Measurements from ENCODE around the gene COL5A1. TPM values are rescaled to one million over a fixed set of nuclear protein-coding genes. Genes with fewer than 3 reads are reported as not detected.

The COL5A1 gene
- total RNA-seq, 4 donors from 2014 or later, result 8.4 to 14.7 (median 11.3) TPM

- TF ChIP-seq, protein P1, sequence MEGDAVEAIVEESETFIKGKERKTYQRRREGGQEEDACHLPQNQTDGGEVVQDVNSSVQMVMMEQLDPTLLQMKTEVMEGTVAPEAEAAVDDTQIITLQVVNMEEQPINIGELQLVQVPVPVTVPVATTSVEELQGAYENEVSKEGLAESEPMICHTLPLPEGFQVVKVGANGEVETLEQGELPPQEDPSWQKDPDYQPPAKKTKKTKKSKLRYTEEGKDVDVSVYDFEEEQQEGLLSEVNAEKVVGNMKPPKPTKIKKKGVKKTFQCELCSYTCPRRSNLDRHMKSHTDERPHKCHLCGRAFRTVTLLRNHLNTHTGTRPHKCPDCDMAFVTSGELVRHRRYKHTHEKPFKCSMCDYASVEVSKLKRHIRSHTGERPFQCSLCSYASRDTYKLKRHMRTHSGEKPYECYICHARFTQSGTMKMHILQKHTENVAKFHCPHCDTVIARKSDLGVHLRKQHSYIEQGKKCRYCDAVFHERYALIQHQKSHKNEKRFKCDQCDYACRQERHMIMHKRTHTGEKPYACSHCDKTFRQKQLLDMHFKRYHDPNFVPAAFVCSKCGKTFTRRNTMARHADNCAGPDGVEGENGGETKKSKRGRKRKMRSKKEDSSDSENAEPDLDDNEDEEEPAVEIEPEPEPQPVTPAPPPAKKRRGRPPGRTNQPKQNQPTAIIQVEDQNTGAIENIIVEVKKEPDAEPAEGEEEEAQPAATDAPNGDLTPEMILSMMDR (IDR thresholded peaks at IDR 0.05), result no peak
- no peak for TF ChIP-seq POLR2A (IDR thresholded peaks at IDR 0.05)
- no peak for DNase-seq (ENCODE audit: low spot score in 2 of 2)
- WGBS, 2 donors, result 83 to 90% methylated on average over 8 of the region's 8 CpGs
- no peak overlapping the region for H3K4me3 ChIP-seq (ENCODE audit: low read depth, poor library complexity, severe bottlenecking)
- intact Hi-C loops (cut with DNase I; ENCODE audit: low total_unique reads), result no loop called here
Observed at GRCh38 chr9:134696433-134696832, 54.8 kb downstream of the COL5A1 start.

GRCh38 chr9:134698111-134698510 is 56.5 kb downstream of the COL5A1 start:
- intact Hi-C loops (cut with DNase I; ENCODE audit: low total_unique reads), result no loop called here
- no peak overlapping the region for H3K4me3 ChIP-seq (ENCODE audit: low read depth, poor library complexity, severe bottlenecking)
- DNase-seq (ENCODE audit: low spot score in 2 of 2), result no peak
- 65 to 76% methylated on average over 5 of the region's 5 CpGs for WGBS, 2 donors
- TF ChIP-seq, protein P1 (IDR thresholded peaks at IDR 0.05), result no peak
- no peak for TF ChIP-seq POLR2A (IDR thresholded peaks at IDR 0.05)

DNA sequence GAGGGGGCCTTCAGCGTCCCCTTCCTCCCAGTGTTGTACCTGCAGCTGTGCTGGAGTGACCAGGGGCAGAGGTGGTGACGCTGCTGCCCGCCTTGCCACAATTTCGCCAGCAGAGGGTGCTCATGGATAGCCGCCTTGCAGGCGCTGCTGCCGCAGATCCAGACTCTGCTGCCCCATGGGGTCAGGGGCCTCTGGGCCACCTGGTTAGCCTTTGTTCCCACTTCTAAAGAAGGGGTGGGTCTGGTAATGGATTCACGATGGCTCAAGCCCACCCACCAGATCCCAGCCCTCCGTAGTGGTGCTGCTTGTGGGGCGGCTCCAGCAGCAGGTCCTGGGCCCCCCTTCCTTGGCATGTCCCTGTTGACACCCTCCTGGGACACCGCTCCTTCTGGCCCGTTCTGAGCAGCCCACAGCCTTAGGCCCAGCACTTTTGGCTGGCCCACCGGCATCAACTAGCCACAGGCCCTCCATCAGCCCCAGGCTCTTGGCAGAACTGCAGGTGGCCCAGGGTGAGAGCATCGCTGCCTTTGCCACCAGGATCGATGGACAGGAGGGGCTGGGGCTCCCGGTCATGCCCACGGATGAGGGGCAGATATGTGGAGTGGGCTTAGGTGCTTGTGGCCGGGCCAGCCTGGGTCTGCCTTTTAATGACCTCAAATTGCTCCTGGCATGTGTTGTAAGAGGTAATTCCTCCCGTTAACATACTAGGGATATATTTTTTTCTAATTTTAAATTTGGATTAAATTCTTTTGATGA is 57.2 kb downstream of the COL5A1 start:
- DNase-seq (ENCODE audit: low spot score in 2 of 2), result no peak
- 53 to 66% methylated on average over 12 to 13 of the region's 19 CpGs for WGBS, 2 donors
- no peak for TF ChIP-seq POLR2A (IDR thresholded peaks at IDR 0.05)
- TF ChIP-seq, protein P1 (IDR thresholded peaks at IDR 0.05), result no peak
- no peak overlapping the region for H3K4me3 ChIP-seq (ENCODE audit: low read depth, poor library complexity, severe bottlenecking)
- intact Hi-C loops (cut with DNase I; ENCODE audit: low total_unique reads), result no loop called here

- 78% methylated on average over 6 of the region's 6 CpGs for WGBS, 2 donors
- no peak for DNase-seq (ENCODE audit: low spot score in 2 of 2)
- intact Hi-C loops (cut with DNase I; ENCODE audit: low total_unique reads), result no loop called here
- no peak overlapping the region for H3K4me3 ChIP-seq (ENCODE audit: low read depth, poor library complexity, severe bottlenecking)
- no peak for TF ChIP-seq POLR2A (IDR thresholded peaks at IDR 0.05)
- TF ChIP-seq, protein P1 (IDR thresholded peaks at IDR 0.05), result no peak
Observed at GRCh38 chr9:134699343-134699740, 57.7 kb downstream of the COL5A1 start.

DNA sequence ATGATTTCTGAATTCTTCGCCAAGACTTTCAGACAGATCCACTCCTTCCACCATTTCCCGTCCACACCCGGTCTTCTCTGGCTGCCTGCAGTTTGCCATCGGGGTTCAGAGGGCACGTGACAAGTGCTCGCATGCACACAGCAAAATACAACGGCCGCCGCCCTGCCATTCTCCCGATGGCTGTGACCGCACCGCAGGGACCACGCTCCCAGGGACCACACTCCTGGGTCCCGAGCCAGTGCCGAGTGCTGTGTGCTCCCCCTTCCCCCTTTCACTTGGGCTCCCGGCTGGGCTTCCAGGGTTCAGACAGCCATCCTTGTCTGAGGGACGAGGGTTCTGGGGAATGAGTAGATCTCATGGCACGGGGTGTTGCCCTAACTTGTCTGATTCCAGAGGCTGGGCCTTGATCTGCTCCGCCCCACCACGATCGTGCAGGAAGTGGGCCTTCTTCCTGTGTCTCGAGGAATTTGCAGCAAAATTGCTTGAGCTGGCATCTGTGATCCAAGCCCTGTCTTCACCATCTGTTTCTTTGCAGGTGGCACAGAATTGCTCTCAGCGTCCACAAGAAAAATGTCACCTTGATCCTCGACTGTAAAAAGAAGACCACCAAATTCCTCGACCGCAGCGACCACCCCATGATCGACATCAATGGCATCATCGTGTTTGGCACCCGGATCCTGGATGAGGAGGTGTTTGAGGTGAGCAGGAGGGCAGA is 59.2 kb downstream of the COL5A1 start:
- no peak overlapping the region for H3K4me3 ChIP-seq (ENCODE audit: low read depth, poor library complexity, severe bottlenecking)
- TF ChIP-seq, protein P1 (IDR thresholded peaks at IDR 0.05), result no peak
- no peak for TF ChIP-seq POLR2A (IDR thresholded peaks at IDR 0.05)
- intact Hi-C loops (cut with DNase I; ENCODE audit: low total_unique reads), result no loop called here
- no peak for DNase-seq (ENCODE audit: low spot score in 2 of 2)
- WGBS, 2 donors, result 59 to 68% methylated on average over 30 of the region's 30 CpGs
